ENCODE results near the gene ATG4B.

ATG4B gene

GRCh38 chr2:241627675-241628074 is 9.8 kb upstream of the ATG4B start:
- no peak for TF ChIP-seq CREB1 (IDR thresholded peaks at IDR 0.05; ENCODE audit: low read depth)

- TF ChIP-seq REST (IDR thresholded peaks at IDR 0.05; ENCODE audit: low read depth) = no peak
- no peak for TF ChIP-seq EGR1 (IDR thresholded peaks at IDR 0.05)
- no peak for TF ChIP-seq CEBPB (IDR thresholded peaks at IDR 0.05)
- TF ChIP-seq MAX (IDR thresholded peaks at IDR 0.05) = no peak
- no peak for TF ChIP-seq TAF1 (IDR thresholded peaks at IDR 0.05; ENCODE audit: low read depth)
- TF ChIP-seq ZBTB7A (IDR thresholded peaks at IDR 0.05; ENCODE audit: low read depth) = no peak
- no peak for TF ChIP-seq EP300 (IDR thresholded peaks at IDR 0.05; ENCODE audit: borderline replicate concordance)
- TF ChIP-seq USF1 (IDR thresholded peaks at IDR 0.05) = no peak
- no peak for TF ChIP-seq RAD21 (IDR thresholded peaks at IDR 0.05; ENCODE audit: low read depth)
- TF ChIP-seq TCF12 (IDR thresholded peaks at IDR 0.05; ENCODE audit: low read depth) = no peak
- TF ChIP-seq FOXM1 (IDR thresholded peaks at IDR 0.05; ENCODE audit: borderline replicate concordance, low read depth) = no peak
- no peak for TF ChIP-seq CREB1 (IDR thresholded peaks at IDR 0.05; ENCODE audit: low read depth)
- no peak for TF ChIP-seq YY1 (IDR thresholded peaks at IDR 0.05; ENCODE audit: low read depth)
- no peak for TF ChIP-seq NFIC (IDR thresholded peaks at IDR 0.05)
- no peak for TF ChIP-seq TEAD4 (IDR thresholded peaks at IDR 0.05)
These were observed 7.6 kb upstream of the ATG4B start for GRCh38 chr2:241629762-241630435.

GRCh38 chr2:241632478-241633325 is 4.8 kb upstream of the ATG4B start:
- TF ChIP-seq MAX (IDR thresholded peaks at IDR 0.05) (no peak), FOXM1 (IDR thresholded peaks at IDR 0.05; ENCODE audit: borderline replicate concordance, low read depth) (no peak), RAD21 (IDR thresholded peaks at IDR 0.05; ENCODE audit: low read depth) (no peak), TEAD4 (IDR thresholded peaks at IDR 0.05) (no peak), TCF12 (IDR thresholded peaks at IDR 0.05; ENCODE audit: low read depth) (no peak), TAF1 (IDR thresholded peaks at IDR 0.05; ENCODE audit: low read depth) (no peak), CEBPB (IDR thresholded peaks at IDR 0.05) (no peak), ZBTB7A (IDR thresholded peaks at IDR 0.05; ENCODE audit: low read depth) (no peak), USF1 (IDR thresholded peaks at IDR 0.05) (no peak), EGR1 (IDR thresholded peaks at IDR 0.05) (no peak)

GRCh38 chr2:241633561-241633960 is 3.9 kb upstream of the ATG4B start:
- no peak for TF ChIP-seq TCF12 (IDR thresholded peaks at IDR 0.05; ENCODE audit: low read depth)
- no peak for TF ChIP-seq CEBPB (IDR thresholded peaks at IDR 0.05)
- no peak for TF ChIP-seq ZBTB7A (IDR thresholded peaks at IDR 0.05; ENCODE audit: low read depth)
- TF ChIP-seq YY1 (IDR thresholded peaks at IDR 0.05; ENCODE audit: low read depth) = no peak
- no peak for TF ChIP-seq RAD21 (IDR thresholded peaks at IDR 0.05; ENCODE audit: low read depth)
- TF ChIP-seq FOXM1 (IDR thresholded peaks at IDR 0.05; ENCODE audit: borderline replicate concordance, low read depth) = no peak
- TF ChIP-seq TEAD4 (IDR thresholded peaks at IDR 0.05) = no peak
- no peak for TF ChIP-seq EP300 (IDR thresholded peaks at IDR 0.05; ENCODE audit: borderline replicate concordance)
- no peak for TF ChIP-seq CREB1 (IDR thresholded peaks at IDR 0.05; ENCODE audit: low read depth)
- TF ChIP-seq MAX (IDR thresholded peaks at IDR 0.05) = no peak

GRCh38 chr2:241635756-241636155 is 1.7 kb upstream of the ATG4B start:
- no peak for TF ChIP-seq USF1 (IDR thresholded peaks at IDR 0.05)
- TF ChIP-seq TCF12 (IDR thresholded peaks at IDR 0.05; ENCODE audit: low read depth) = no peak
- TF ChIP-seq CREB1 (IDR thresholded peaks at IDR 0.05; ENCODE audit: low read depth) = no peak
- TF ChIP-seq REST (IDR thresholded peaks at IDR 0.05; ENCODE audit: low read depth) = no peak
- TF ChIP-seq FOXM1 (IDR thresholded peaks at IDR 0.05; ENCODE audit: borderline replicate concordance, low read depth) = no peak
- TF ChIP-seq RAD21 (IDR thresholded peaks at IDR 0.05; ENCODE audit: low read depth) = no peak
- TF ChIP-seq NFIC (IDR thresholded peaks at IDR 0.05) = no peak
- no peak for TF ChIP-seq EGR1 (IDR thresholded peaks at IDR 0.05)
- TF ChIP-seq YY1 (IDR thresholded peaks at IDR 0.05; ENCODE audit: low read depth) = no peak
- TF ChIP-seq TAF1 (IDR thresholded peaks at IDR 0.05; ENCODE audit: low read depth) = no peak
- no peak for TF ChIP-seq ZBTB7A (IDR thresholded peaks at IDR 0.05; ENCODE audit: low read depth)
- TF ChIP-seq CEBPB (IDR thresholded peaks at IDR 0.05) = no peak
- no peak for TF ChIP-seq TEAD4 (IDR thresholded peaks at IDR 0.05)
